Body of pancreas (tissue), 4 donors: ENCODE data around the gene IMPG2. TPM values are rescaled to one million over a fixed set of nuclear protein-coding genes. Genes with fewer than 3 reads are reported as not detected.

ENCODE experiments used
- ATAC-seq: fragments of 150-250 bp; one replicate; pipeline ENCODE4 v1.9.1; 2016
- DNase-seq, 4 donors: peaks; one replicate each; pipeline ENCODE4 v3.0.0-alpha.2; 2019
- H3K27ac ChIP-seq, 4 donors: fragments of 200-600 bp; sonication (generic); 1 replicate in 3 of 4; 2 replicates in 1 of 4; pipeline versions ENCODE4 v1.5.1 to v1.6.1; 2016 to 2019; ENCODE audit warnings: mild to moderate bottlenecking in 1 of 4, mixed read lengths in 1 of 4, moderate library complexity in 1 of 4
- H3K27me3 ChIP-seq, 2 donors: fragments of 200-600 bp; sonication (generic); one replicate each; pipeline ENCODE4 v1.6.0; 2016; ENCODE audit warnings: mild to moderate bottlenecking in 1 of 2
- H3K36me3 ChIP-seq, 2 donors: fragments of 200-600 bp; sonication (generic); replicated peaks in 1 of 2; 2 replicates each; pipeline ENCODE4 v1.5.1; 2016; ENCODE audit warnings: low read depth in 2 of 2; ENCODE audit not compliant: insufficient read depth in 1 of 2
- H3K4me1 ChIP-seq: fragments of 200-600 bp; sonication (generic); one replicate; pipeline ENCODE4 v1.6.0; 2016
- H3K4me3 ChIP-seq, 2 donors: fragments of 200-600 bp; sonication (generic); 1 replicate in 1 of 2; 2 replicates in 1 of 2; pipeline ENCODE4 v1.5.1; 2016 to 2019
- H3K9me3 ChIP-seq, 3 donors: fragments of 200-600 bp; sonication (generic); 1 replicate in 2 of 3; 2 replicates in 1 of 3; pipeline ENCODE4 v1.5.1; 2016
- CTCF ChIP-seq, 7 experiments: fragments of 450-650 bp in 4 of 7; fragments of 200-600 bp in 3 of 7; sonication (generic) in 3 of 7; IDR thresholded peaks; one replicate each; pipeline ENCODE4 v1.5.1; 2016 to 2019; ENCODE audit warnings: antibody characterized with exemption in 7 of 7
- POLR2A ChIP-seq, 3 donors: fragments of 450-650 bp; IDR thresholded peaks; one replicate each; pipeline ENCODE4 v1.6.1; 2016; ENCODE audit warnings: antibody characterized with exemption in 3 of 3, mild to moderate bottlenecking in 2 of 3
- WGBS, 2 donors: methylation state at CpG; one replicate each; pipeline ENCODE4 v1.1.5; 2017; 5-methylcytosine and 5-hydroxymethylcytosine counted together
- intact Hi-C: fragments of 100-400 bp; cut with DNase I; formaldehyde crosslinking; loops from one replicate; pipeline ENCODE4 v1.15.1; 2023
- total RNA-seq, 2 donors: library from RNA; depleted of rRNA; stranded (reverse); fragments of >200 nt; gene quantifications; one replicate each; pipeline ENCODE4 v1.1.0, GENCODE V29; 2016

IMPG2 gene
- total RNA-seq, 2 donors from 2014 or later = 0.26 to 0.33 TPM

DNA sequence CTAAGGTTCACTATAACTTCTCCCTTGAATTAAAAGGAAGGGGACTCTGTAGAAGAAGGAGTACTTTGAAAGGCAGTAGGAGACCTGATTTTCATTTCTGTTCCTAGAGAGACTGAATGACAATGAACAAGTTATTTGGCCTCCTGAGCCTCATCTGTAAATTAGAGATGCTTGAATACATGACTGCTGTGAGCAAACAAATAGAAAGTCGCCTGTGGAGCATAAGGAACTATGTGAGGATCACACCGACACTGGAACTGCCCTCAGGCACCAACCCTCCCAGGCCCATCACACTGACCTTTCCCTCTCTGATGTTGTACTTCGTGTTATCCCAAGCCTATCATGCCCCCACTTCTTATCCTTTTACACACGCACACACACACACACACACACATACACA is 48.6 kb downstream of the IMPG2 start:
- WGBS, 2 donors = 62 to 70% methylated on average over 4 of the region's 4 CpGs
- no peak for ATAC-seq
- H3K9me3 ChIP-seq = no peaks in the 10 kb centered on the region
- no peaks in the 10 kb centered on the region for H3K4me1 ChIP-seq
- intact Hi-C loops = no loop called here
- no peak for DNase-seq
- no peak overlapping the region for H3K27ac ChIP-seq
- H3K36me3 ChIP-seq = no peaks in the 10 kb centered on the region
- no peak overlapping the region for H3K4me3 ChIP-seq
- H3K27me3 ChIP-seq = no peaks in the 10 kb centered on the region
- no peak for TF ChIP-seq CTCF (IDR thresholded peaks at IDR 0.05)
- no peak for TF ChIP-seq POLR2A (IDR thresholded peaks at IDR 0.05)

DNA sequence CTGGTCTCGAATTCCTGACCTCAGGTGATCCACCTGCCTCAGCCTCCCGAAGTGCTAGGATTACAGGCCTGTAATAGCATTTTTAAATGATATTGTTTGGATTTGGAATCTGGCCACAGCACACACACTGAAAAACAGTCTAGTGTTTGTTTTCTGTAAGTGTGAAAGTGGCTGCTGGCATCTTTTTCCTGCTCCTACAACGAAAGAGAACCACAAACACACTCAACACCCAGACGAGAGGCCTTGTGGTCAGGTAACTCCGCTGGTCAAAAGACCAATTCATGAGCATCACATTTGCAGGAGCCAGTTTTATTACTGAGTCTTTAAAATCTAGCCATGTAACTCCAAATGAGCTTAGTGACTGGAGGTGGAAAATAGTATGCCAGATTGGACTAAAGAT is 50.2 kb downstream of the IMPG2 start:
- Histone ChIP-seq H3K4me1 (no peaks in the 10 kb centered on the region), H3K27me3 (no peaks in the 10 kb centered on the region), H3K27ac (no peak overlapping the region), H3K4me3 (no peak overlapping the region), H3K36me3 (no peaks in the 10 kb centered on the region), H3K9me3 (no peaks in the 10 kb centered on the region)
- DNase-seq = no peak
- 84 to 87% methylated on average over 5 of the region's 5 CpGs for WGBS, 2 donors
- no peak for TF ChIP-seq POLR2A (IDR thresholded peaks at IDR 0.05)
- no peak for TF ChIP-seq CTCF (IDR thresholded peaks at IDR 0.05)
- intact Hi-C loops = no loop called here
- no peak for ATAC-seq

DNA sequence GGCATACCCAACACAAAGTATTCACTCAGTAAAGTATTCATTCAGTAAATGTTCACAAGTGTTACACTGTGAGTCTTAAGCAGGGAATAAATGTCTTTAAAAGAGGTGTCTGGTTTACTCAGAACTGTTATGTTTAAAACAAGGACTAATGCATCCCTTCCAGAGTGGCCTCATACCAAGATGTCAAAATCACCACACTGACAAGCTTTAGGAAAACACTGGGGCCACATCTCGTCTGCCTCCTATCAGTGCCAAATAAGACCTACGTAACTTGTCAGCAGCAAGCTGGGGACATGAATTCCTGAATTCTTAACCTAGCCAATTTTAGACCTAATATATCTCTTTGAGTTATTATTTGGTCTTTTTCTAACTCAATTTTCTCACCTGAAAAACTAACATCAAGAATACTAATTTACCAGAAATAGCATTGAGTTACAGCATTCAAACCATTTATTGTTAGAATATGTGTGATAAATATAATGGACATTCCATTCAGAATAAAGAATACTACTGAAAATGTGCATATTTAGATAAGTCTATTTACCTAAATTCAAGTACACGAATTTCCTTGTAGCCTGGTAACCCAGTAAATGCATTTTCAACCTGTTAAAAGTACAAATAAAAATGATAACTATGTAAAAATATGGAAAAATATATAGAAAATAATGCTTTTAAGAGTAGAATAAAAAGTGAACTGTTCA is 51.3 kb downstream of the IMPG2 start:
- ATAC-seq (no peak), DNase-seq (no peak)
- TF ChIP-seq CTCF (IDR thresholded peaks at IDR 0.05) (no peak), POLR2A (IDR thresholded peaks at IDR 0.05) (no peak)
- H3K36me3 ChIP-seq = no peaks in the 10 kb centered on the region
- no peaks in the 10 kb centered on the region for H3K9me3 ChIP-seq
- no peaks in the 10 kb centered on the region for H3K27me3 ChIP-seq
- 63% methylated on average over 3 of the region's 3 CpGs for WGBS, 2 donors
- intact Hi-C loops = no loop called here
- H3K4me3 ChIP-seq = no peak overlapping the region
- no peaks in the 10 kb centered on the region for H3K4me1 ChIP-seq
- no peak overlapping the region for H3K27ac ChIP-seq

GRCh38 chr3:101268141-101268540 is 52.2 kb downstream of the IMPG2 start:
- TF ChIP-seq CTCF (IDR thresholded peaks at IDR 0.05) = no peak
- no peak for TF ChIP-seq POLR2A (IDR thresholded peaks at IDR 0.05)
- Histone ChIP-seq H3K27me3 (no peaks in the 10 kb centered on the region), H3K36me3 (no peaks in the 10 kb centered on the region), H3K9me3 (no peaks in the 10 kb centered on the region), H3K27ac (no peak overlapping the region), H3K4me3 (no peak overlapping the region), H3K4me1 (no peaks in the 10 kb centered on the region)
- no peak for DNase-seq
- ATAC-seq = no peak
- WGBS, 2 donors = 77 to 88% methylated on average over 2 of the region's 2 CpGs
- intact Hi-C loops = no loop called here

DNA sequence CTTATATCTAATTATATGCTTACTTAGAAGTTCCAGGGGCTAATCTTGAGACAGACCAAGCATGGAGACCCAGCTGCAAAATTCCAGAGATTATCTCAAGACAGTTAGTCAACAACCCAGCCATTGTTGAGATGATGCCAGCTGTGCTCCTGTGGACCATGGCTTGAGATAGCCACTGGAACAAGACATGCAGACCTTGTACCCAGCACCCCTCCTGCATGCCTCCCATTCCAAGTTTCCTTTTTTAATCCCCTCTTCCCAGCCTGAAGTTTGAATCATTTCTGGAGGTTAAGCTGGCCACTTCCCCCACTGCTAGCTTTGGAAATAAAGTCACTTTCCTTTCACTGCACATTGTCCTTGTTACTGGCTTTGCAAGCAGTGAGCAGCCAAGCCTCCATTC is 53.8 kb downstream of the IMPG2 start:
- TF ChIP-seq POLR2A (IDR thresholded peaks at IDR 0.05) = no peak
- no peak for TF ChIP-seq CTCF (IDR thresholded peaks at IDR 0.05)
- ATAC-seq (no peak), DNase-seq (no peak)
- Histone ChIP-seq H3K9me3 (no peaks in the 10 kb centered on the region), H3K36me3 (no peaks in the 10 kb centered on the region), H3K4me1 (no peaks in the 10 kb centered on the region), H3K27ac (no peak overlapping the region), H3K4me3 (no peak overlapping the region), H3K27me3 (no peaks in the 10 kb centered on the region)
- intact Hi-C loops = no loop called here
